CD4-positive, alpha-beta T cell (primary cell): Measurements from ENCODE around the gene ALDH1L2. TPM values are rescaled to one million over a fixed set of nuclear protein-coding genes. Genes with fewer than 3 reads are reported as not detected.

Source experiments
- ATAC-seq: fragments of 200-7000 bp; cut with Tn5 transposase; one replicate; pipeline ENCODE4 v1.10.0; 2022; ENCODE audit warnings: mild to moderate bottlenecking; ENCODE audit not compliant: poor library complexity
- CTCF ChIA-PET: fragments of 350-600 bp; sonication (Branson Sonifier 250); formaldehyde crosslinking; loops from one replicate; lab custom pipeline; 2021; ENCODE audit warnings: antibody characterized with exemption, inconsistent platforms; lab: Charles Lee
- POLR2A ChIA-PET: fragments of 350-600 bp; sonication (Branson Sonifier 250); formaldehyde crosslinking; loops from one replicate; lab custom pipeline; 2021; ENCODE audit warnings: antibody characterized with exemption, inconsistent platforms; lab: Charles Lee
- DNase-seq, 14 experiments: peaks; one replicate each; pipeline ENCODE4 v3.0.0-alpha.2; 2013 to 2020; ENCODE audit warnings: mixed read lengths in 2 of 14
- H3K27ac ChIP-seq, 2 donors: one replicate each; pipeline versions ENCODE4 v1.5.1 to v1.7.0; 2013; ENCODE audit warnings: low read length in 2 of 2, low read depth in 1 of 2, mild to moderate bottlenecking in 1 of 2
- H3K27me3 ChIP-seq, 2 experiments: 1 replicate in 1 of 2; 2 replicates in 1 of 2; pipeline versions ENCODE4 v1.6.1 to v1.7.0; 2013; ENCODE audit warnings: low read length in 2 of 2, control low read depth in 1 of 2, mild to moderate bottlenecking in 1 of 2, moderate library complexity in 1 of 2; ENCODE audit not compliant: insufficient read depth in 2 of 2, control insufficient read depth in 1 of 2
- H3K36me3 ChIP-seq: one replicate; pipeline ENCODE4 v1.6.1; 2013; ENCODE audit warnings: low read length, control low read depth; ENCODE audit not compliant: insufficient read depth
- H3K4me1 ChIP-seq: one replicate; pipeline ENCODE4 v1.6.1; 2013; ENCODE audit warnings: low read length, control low read depth; ENCODE audit not compliant: insufficient read depth
- H3K4me3 ChIP-seq: one replicate; pipeline ENCODE4 v1.5.1; 2013; ENCODE audit warnings: mild to moderate bottlenecking, low read length, moderate library complexity
- H3K9me3 ChIP-seq, 2 experiments: 1 replicate in 1 of 2; 2 replicates in 1 of 2; pipeline versions ENCODE4 v1.6.1 to v1.7.0; 2013; ENCODE audit warnings: low read length in 2 of 2, mild to moderate bottlenecking in 2 of 2, control low read depth in 1 of 2, moderate library complexity in 1 of 2; ENCODE audit not compliant: control insufficient read depth in 1 of 2, insufficient read depth in 1 of 2
- H3K27ac Mint-ChIP-seq: one replicate; pipeline ENCODE4 v1.8.0; 2020; ENCODE audit warnings: mixed read lengths
- H3K27me3 Mint-ChIP-seq: one replicate; pipeline ENCODE4 v1.8.0; 2021; ENCODE audit warnings: mixed read lengths
- H3K36me3 Mint-ChIP-seq: one replicate; pipeline ENCODE4 v1.8.0; 2021; ENCODE audit warnings: low read depth, mixed read lengths
- H3K4me1 Mint-ChIP-seq: one replicate; pipeline ENCODE4 v1.8.0; 2021; ENCODE audit warnings: low read depth, mixed read lengths
- H3K4me3 Mint-ChIP-seq: one replicate; pipeline ENCODE4 v1.8.0; 2020; ENCODE audit warnings: mild to moderate bottlenecking, mixed read lengths
- H3K9me3 Mint-ChIP-seq: one replicate; pipeline ENCODE4 v1.8.0; 2020; ENCODE audit warnings: mixed read lengths
- intact Hi-C, 2 experiments: fragments of 100-400 bp; cut with DNase I in 1 of 2; cut with micrococcal nuclease in 1 of 2; formaldehyde crosslinking; loops; one replicate each; pipeline versions ENCODE4 v1.15.1 to v1.9.0; 2023 to 2025; cut with DNase I, micrococcal nuclease
- total RNA-seq, 174 experiments: library from RNA in 2 of 174; stranded (reverse) in 2 of 174; gene quantifications; one replicate each; pipeline ENCODE4 v1.2.3 and lab custom pipeline; 2021 to 2026
- TF ChIP-seq, protein P1 (sequence below): fragments of 200-600 bp; IDR thresholded peaks from one replicate; pipeline ENCODE4 v1.8.0; 2022; ENCODE audit warnings: antibody characterized with exemption, mild to moderate bottlenecking

Gene ALDH1L2
- total RNA-seq, 2 experiments from 2014 or later = 0.03 TPM; not detected in 1

DNA sequence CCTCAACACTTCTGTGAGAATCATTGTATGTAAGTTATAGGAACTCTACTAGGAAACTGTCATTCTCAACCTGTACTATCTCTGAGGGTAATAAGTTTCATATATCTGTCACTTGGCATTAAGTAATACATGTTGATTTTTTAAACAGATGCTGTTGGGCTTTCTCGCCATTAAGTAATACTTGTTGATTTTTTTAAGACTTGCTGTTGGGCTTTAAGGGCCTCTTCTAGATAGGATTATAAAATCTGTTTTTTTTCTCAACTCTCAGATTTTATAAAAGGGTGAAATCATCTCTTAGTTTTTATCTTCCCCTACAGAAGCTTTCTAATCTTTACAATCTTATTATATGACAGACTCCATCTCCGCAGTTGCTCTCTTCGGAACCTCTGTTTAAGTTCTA lies 28.8 kb upstream of the ALDH1L2 start:
- H3K27me3 ChIP-seq = no peaks in the 10 kb centered on the region
- TF ChIP-seq, protein P1, sequence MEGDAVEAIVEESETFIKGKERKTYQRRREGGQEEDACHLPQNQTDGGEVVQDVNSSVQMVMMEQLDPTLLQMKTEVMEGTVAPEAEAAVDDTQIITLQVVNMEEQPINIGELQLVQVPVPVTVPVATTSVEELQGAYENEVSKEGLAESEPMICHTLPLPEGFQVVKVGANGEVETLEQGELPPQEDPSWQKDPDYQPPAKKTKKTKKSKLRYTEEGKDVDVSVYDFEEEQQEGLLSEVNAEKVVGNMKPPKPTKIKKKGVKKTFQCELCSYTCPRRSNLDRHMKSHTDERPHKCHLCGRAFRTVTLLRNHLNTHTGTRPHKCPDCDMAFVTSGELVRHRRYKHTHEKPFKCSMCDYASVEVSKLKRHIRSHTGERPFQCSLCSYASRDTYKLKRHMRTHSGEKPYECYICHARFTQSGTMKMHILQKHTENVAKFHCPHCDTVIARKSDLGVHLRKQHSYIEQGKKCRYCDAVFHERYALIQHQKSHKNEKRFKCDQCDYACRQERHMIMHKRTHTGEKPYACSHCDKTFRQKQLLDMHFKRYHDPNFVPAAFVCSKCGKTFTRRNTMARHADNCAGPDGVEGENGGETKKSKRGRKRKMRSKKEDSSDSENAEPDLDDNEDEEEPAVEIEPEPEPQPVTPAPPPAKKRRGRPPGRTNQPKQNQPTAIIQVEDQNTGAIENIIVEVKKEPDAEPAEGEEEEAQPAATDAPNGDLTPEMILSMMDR = no peak
- H3K4me3 ChIP-seq = no peak overlapping the region
- H3K36me3 Mint-ChIP-seq = peaks cover 77% of the 10 kb centered on the region
- no peak overlapping the region for H3K27ac Mint-ChIP-seq
- H3K27ac ChIP-seq = no peak overlapping the region
- peak overlapping the region; percentile 40 for H3K4me3 Mint-ChIP-seq
- H3K4me1 Mint-ChIP-seq = peaks cover 58% of the 10 kb centered on the region
- H3K36me3 ChIP-seq = peaks cover 62% of the 10 kb centered on the region
- intact Hi-C loops = no loop called here
- DNase-seq = no peak
- H3K9me3 ChIP-seq = no peaks in the 10 kb centered on the region
- ChIA-PET CTCF (no interaction called here), POLR2A (no interaction called here)
- no peaks in the 10 kb centered on the region for H3K27me3 Mint-ChIP-seq
- H3K9me3 Mint-ChIP-seq = no peaks in the 10 kb centered on the region
- H3K4me1 ChIP-seq = peaks cover 9% of the 10 kb centered on the region
- no peak for ATAC-seq

DNA sequence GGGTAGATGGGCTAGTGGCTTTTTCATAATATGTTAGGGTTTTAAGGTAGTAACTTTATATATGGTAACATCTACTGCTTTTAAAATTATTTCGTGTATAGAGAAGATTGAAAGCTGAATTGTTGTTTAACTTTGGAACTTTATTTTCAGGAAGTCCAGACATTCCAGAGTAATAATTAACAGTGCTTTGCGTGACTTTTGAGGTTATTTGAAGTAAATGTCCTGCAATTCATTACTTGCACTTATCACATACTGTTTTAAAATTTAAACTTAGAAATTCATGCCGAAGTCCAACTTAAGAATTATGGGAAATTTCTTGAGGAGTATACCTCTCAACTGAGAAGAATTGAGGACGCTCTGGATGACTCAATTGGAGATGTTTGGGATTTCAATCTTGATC lies 26.6 kb upstream of the ALDH1L2 start:
- ChIA-PET CTCF (no interaction called here), POLR2A (no interaction called here)
- Histone ChIP-seq H3K4me1 (peaks cover 13% of the 10 kb centered on the region), H3K36me3 (peaks cover 41% of the 10 kb centered on the region), H3K27me3 (peaks cover 0 to 5% of the 10 kb centered on the region in 2 experiments), H3K9me3 (no peaks in the 10 kb centered on the region), H3K27ac (no peak overlapping the region), H3K4me3 (no peak overlapping the region)
- TF ChIP-seq, protein P1 = no peak
- intact Hi-C loops = no loop called here
- Mint-ChIP-seq H3K4me1 (peaks cover 62% of the 10 kb centered on the region), H3K27me3 (peaks cover 10% of the 10 kb centered on the region), H3K27ac (no peak overlapping the region), H3K36me3 (peaks cover 64% of the 10 kb centered on the region), H3K9me3 (no peaks in the 10 kb centered on the region), H3K4me3 (no peak overlapping the region)
- no peak for DNase-seq
- ATAC-seq = no peak

DNA sequence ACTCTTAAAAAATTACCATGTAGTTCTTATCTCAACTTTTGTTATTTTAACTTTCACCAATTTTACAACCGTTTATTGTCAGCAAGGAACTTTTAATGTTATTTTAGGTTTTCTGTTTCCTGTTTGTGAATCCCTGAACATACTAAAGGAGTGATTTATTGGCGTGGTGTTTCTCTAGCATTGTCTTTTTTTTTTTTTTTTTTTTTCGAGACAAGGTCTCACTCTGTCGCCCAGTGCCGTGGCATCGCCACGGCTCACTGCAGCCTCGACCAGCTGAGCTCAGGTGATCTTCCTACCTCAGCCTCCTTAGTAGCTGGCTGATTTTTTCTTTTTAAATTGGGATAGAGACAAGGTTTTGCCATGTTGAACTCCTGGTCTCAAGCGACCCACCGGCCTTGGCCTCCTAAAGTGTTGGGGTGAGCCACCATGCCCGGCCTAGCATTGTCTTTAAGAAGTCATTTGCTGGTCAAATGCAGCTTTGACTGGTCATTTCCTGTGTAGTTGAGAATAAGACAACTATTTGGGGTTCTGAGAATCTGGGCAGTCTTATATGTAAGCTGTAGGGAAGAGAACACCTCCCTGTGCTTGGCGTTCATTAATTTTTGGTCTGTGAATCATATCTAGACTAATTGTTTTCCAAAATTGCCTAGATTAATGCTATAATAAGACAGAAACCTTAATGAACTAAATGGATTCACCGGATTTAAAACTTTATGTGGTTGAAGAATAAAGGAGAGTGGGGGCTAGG lies 25.4 kb upstream of the ALDH1L2 start:
- Mint-ChIP-seq H3K36me3 (peaks cover 53% of the 10 kb centered on the region), H3K27me3 (peaks cover 14% of the 10 kb centered on the region), H3K27ac (peak overlapping the region; percentile 89), H3K4me3 (peak overlapping the region; percentile 98), H3K4me1 (peaks cover 62% of the 10 kb centered on the region), H3K9me3 (no peaks in the 10 kb centered on the region)
- Histone ChIP-seq H3K36me3 (peaks cover 29% of the 10 kb centered on the region), H3K27me3 (peaks cover 3 to 9% of the 10 kb centered on the region in 2 experiments), H3K27ac (no peak overlapping the region), H3K4me1 (peaks cover 13% of the 10 kb centered on the region), H3K4me3 (peak overlapping the region; percentile 93), H3K9me3 (no peaks in the 10 kb centered on the region)
- ATAC-seq (no peak), DNase-seq (peak in 2 of 14 experiments; percentile 12 to 14)
- CTCF ChIA-PET = interaction anchor here (0.5 kb wide), 1 partner anchor 1134 kb away, joined by 3 read pairs; no protein-coding TSS in a partner anchor
- intact Hi-C loops = loop anchor here in 1 of 2 experiments (5.0 to 10.0 kb wide), 7 partner anchors 123 to 1983 kb away; partner anchors contain the start of genes C12orf75, CRY1, EID3 and HCFC2
- POLR2A ChIA-PET = interaction anchor here (0.6 kb wide), 1 partner anchor 897 kb away, joined by 3 read pairs; no protein-coding TSS in a partner anchor
- TF ChIP-seq, protein P1 = no peak
